Activated T-helper 1 cell treated with anti-CD3 and anti-CD28 coated beads, Interleukin-12 subunit alpha, Interleukin-12 subunit beta, Interleukin-2, Interleukin-4 antibody, amounts not matched to agents 30 ng/mL and 10 ng/mL and 1 ng/mL, durations not matched to agents 14 hours and 24 hours and 36 hours (primary cell): ENCODE data around the gene BBS4. TPM values are rescaled to one million over a fixed set of nuclear protein-coding genes. Genes with fewer than 3 reads are reported as not detected.
A peak's percentile ranks its signal among the peaks of the same experiment; 100 is the strongest.
"Not testable (repeated sequence)": the region's sequence is repeated elsewhere in the genome, so short reads cannot be mapped to it uniquely, and the experiment has no call there.

Source experiments
- DNase-seq: peaks from one replicate; pipeline ENCODE4 v3.0.0; 2021; ENCODE audit warnings: low spot score
- H3K27ac Mint-ChIP-seq: one replicate; pipeline ENCODE4 v1.8.0; 2021; ENCODE audit warnings: mild to moderate bottlenecking, mixed read lengths
- H3K27me3 Mint-ChIP-seq: one replicate; pipeline ENCODE4 v1.8.0; 2022; ENCODE audit warnings: mild to moderate bottlenecking, moderate library complexity, mixed read lengths; ENCODE audit not compliant: insufficient read depth
- H3K36me3 Mint-ChIP-seq: one replicate; pipeline ENCODE4 v1.8.0; 2021; ENCODE audit warnings: low read depth, mixed read lengths
- H3K4me1 Mint-ChIP-seq: one replicate; pipeline ENCODE4 v1.8.0; 2021; ENCODE audit warnings: low read depth, mixed read lengths
- H3K4me3 Mint-ChIP-seq: one replicate; pipeline ENCODE4 v1.8.0; 2021; ENCODE audit warnings: mild to moderate bottlenecking, moderate library complexity, mixed read lengths
- H3K9me3 Mint-ChIP-seq: one replicate; pipeline ENCODE4 v1.8.0; 2021; ENCODE audit warnings: mixed read lengths
- intact Hi-C: fragments of 100-400 bp; cut with micrococcal nuclease; formaldehyde crosslinking; loops from one replicate; pipeline ENCODE4 v1.15.1; 2024
- total RNA-seq: library from RNA; stranded (reverse); gene quantifications from 2 replicates; pipeline ENCODE4 v1.2.3, GENCODE V29; 2022

BBS4 gene
- total RNA-seq, 1 donor from 2014 or later, result 10.3 TPM

- Mint-ChIP-seq H3K27ac (no peak overlapping the region), H3K9me3 (no peaks in the 10 kb centered on the region), H3K4me1 (no peaks in the 10 kb centered on the region), H3K27me3 (no peaks in the 10 kb centered on the region), H3K36me3 (peaks cover 5% of the 10 kb centered on the region), H3K4me3 (no peak overlapping the region)
- DNase-seq, result peak; percentile 44
- intact Hi-C loops, result loop anchor here (1.0 to 10.0 kb wide), 5 partner anchors 63 to 551 kb away; partner anchors contain the start of gene NEO1
These were observed 36.2 kb downstream of the BBS4 start for GRCh38 chr15:72722071-72722696.

DNA sequence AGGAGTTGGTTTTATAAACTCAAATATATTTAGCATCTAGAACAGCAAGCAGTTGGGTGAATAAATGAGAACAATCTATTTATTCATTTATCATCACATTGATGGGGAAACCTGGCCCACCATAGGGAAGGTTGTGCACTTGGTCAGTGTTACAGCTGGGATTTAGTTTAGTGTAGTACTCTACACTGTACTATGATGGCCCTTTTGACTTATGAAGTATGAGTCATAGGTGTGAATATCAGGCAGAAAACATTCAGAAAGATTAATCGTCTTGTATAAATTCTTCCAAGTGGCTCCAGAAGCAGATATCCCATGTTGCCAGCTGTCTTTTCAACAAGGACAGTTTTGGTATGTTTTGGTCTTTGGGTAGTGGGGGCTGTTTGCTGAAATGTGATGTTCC is 38.0 kb downstream of the BBS4 start:
- no peaks in the 10 kb centered on the region for H3K9me3 Mint-ChIP-seq
- H3K27ac Mint-ChIP-seq, result no peak overlapping the region
- no peaks in the 10 kb centered on the region for H3K27me3 Mint-ChIP-seq
- H3K4me3 Mint-ChIP-seq, result no peak overlapping the region
- intact Hi-C loops, result loop anchor here (10.0 kb wide), 1 partner anchor 331 kb away; the partner anchor contains the start of gene NEO1
- no peaks in the 10 kb centered on the region for H3K4me1 Mint-ChIP-seq
- H3K36me3 Mint-ChIP-seq, result peaks cover 2% of the 10 kb centered on the region
- DNase-seq, result no peak

GRCh38 chr15:72725446-72725845 is 39.4 kb downstream of the BBS4 start:
- no peak overlapping the region for H3K4me3 Mint-ChIP-seq
- peaks cover 2% of the 10 kb centered on the region for H3K36me3 Mint-ChIP-seq
- no peak for DNase-seq
- H3K4me1 Mint-ChIP-seq, result no peaks in the 10 kb centered on the region
- no peaks in the 10 kb centered on the region for H3K27me3 Mint-ChIP-seq
- H3K27ac Mint-ChIP-seq, result no peak overlapping the region
- intact Hi-C loops, result loop anchor here (10.0 kb wide), 1 partner anchor 329 kb away; the partner anchor contains the start of gene NEO1
- H3K9me3 Mint-ChIP-seq, result no peaks in the 10 kb centered on the region

DNA sequence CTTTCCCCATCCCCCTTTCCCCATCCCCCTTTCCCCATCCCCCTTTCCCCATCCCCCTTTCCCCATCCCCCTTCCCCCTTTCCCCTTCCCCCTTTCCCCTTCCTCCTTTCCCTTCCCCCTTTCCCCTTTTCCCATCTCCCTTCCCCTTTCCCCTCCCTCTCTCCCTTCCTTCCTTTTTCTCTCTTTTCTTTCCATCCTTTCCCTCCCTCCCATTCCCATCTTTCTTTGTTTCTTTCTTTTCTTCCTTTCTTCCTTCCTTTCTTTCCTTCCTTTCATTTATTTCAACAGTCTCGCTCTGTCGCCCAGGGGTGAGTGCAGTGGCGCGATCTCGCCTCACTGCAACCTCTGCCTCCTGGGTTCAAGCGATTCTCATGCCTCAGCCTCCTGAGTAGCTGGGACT is 39.8 kb downstream of the BBS4 start:
- intact Hi-C loops, result loop anchor here (10.0 kb wide), 1 partner anchor 329 kb away; the partner anchor contains the start of gene NEO1
- H3K9me3 Mint-ChIP-seq, H3K4me1 Mint-ChIP-seq, H3K4me3 Mint-ChIP-seq, H3K27me3 Mint-ChIP-seq, H3K27ac Mint-ChIP-seq, DNase-seq, H3K36me3 Mint-ChIP-seq: not testable (repeated sequence)

DNA sequence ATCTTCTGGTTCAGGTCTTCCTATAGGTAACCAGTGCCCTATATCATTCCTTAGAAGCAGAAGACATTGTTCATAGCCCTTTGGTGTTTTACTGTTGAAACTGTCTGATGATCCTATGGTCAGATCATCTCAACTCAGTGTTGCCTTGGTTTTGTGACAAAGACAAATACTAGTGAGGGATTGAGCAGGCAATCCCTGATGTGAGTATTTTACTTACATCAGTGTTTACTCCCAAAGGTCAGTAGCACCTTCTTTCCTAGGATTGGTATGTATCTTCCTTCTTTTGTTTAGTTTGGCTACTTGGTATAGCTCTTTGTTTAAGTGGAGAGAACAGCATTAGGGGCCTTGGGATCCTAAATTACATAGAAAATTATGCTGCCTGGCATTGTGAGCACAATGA is 41.1 kb downstream of the BBS4 start:
- intact Hi-C loops, result loop anchor here (10.0 kb wide), 1 partner anchor 328 kb away; the partner anchor contains the start of gene NEO1
- H3K27ac Mint-ChIP-seq, result no peak overlapping the region
- no peaks in the 10 kb centered on the region for H3K9me3 Mint-ChIP-seq
- DNase-seq, result no peak
- no peak overlapping the region for H3K4me3 Mint-ChIP-seq
- H3K27me3 Mint-ChIP-seq, result no peaks in the 10 kb centered on the region
- peaks cover 10% of the 10 kb centered on the region for H3K36me3 Mint-ChIP-seq
- no peaks in the 10 kb centered on the region for H3K4me1 Mint-ChIP-seq

GRCh38 chr15:72728249-72728648 is 42.2 kb downstream of the BBS4 start:
- H3K9me3 Mint-ChIP-seq, DNase-seq, H3K4me3 Mint-ChIP-seq, H3K27ac Mint-ChIP-seq, H3K4me1 Mint-ChIP-seq, H3K36me3 Mint-ChIP-seq, H3K27me3 Mint-ChIP-seq: not testable (repeated sequence)
- intact Hi-C loops, result loop anchor here (10.0 kb wide), 1 partner anchor 327 kb away; the partner anchor contains the start of gene NEO1

DNA sequence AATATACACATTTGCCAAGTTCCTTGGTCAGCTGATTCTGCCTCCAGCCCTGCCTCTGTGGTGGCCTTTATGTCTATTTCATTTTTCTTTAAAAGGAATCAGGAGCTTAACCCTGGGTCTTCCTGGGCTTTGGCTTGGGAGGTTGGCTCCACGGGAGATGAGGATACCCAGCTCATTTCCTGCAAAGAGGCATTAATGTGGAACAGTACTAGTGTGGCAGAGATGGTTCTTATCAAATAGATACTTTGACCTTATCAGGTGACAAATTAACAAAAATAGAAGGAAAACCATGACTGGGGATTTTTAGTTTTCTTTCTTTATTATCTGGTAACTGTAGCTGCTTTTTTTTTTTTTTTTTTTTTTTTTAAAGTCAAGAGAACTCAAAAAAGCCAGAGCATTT is 42.8 kb downstream of the BBS4 start:
- peaks cover 4% of the 10 kb centered on the region for H3K4me1 Mint-ChIP-seq
- no peak overlapping the region for H3K4me3 Mint-ChIP-seq
- H3K9me3 Mint-ChIP-seq, result no peaks in the 10 kb centered on the region
- no peak for DNase-seq
- intact Hi-C loops, result loop anchor here (10.0 kb wide), 1 partner anchor 326 kb away; the partner anchor contains the start of gene NEO1
- no peaks in the 10 kb centered on the region for H3K27me3 Mint-ChIP-seq
- peaks cover 12% of the 10 kb centered on the region for H3K36me3 Mint-ChIP-seq
- H3K27ac Mint-ChIP-seq, result no peak overlapping the region

GRCh38 chr15:72732086-72732485 is 46.1 kb downstream of the BBS4 start:
- no peak overlapping the region for H3K27ac Mint-ChIP-seq

GRCh38 chr15:72732516-72732915 is 46.5 kb downstream of the BBS4 start:
- peaks cover 36% of the 10 kb centered on the region for H3K36me3 Mint-ChIP-seq
- no peak for DNase-seq
- H3K4me1 Mint-ChIP-seq, result peaks cover 9% of the 10 kb centered on the region
- intact Hi-C loops, result no loop called here
- no peak overlapping the region for H3K27ac Mint-ChIP-seq
- H3K27me3 Mint-ChIP-seq, result no peaks in the 10 kb centered on the region
- no peak overlapping the region for H3K4me3 Mint-ChIP-seq
- no peaks in the 10 kb centered on the region for H3K9me3 Mint-ChIP-seq

More at GRCh38 chr15:72732086-72732485, 46.1 kb downstream of the BBS4 start:
- intact Hi-C loops, result no loop called here
- peaks cover 31% of the 10 kb centered on the region for H3K36me3 Mint-ChIP-seq
- no peaks in the 10 kb centered on the region for H3K9me3 Mint-ChIP-seq
- H3K4me1 Mint-ChIP-seq, result peaks cover 9% of the 10 kb centered on the region
- no peak for DNase-seq
- H3K27me3 Mint-ChIP-seq, result no peaks in the 10 kb centered on the region
- no peak overlapping the region for H3K4me3 Mint-ChIP-seq

GRCh38 chr15:72733941-72734738 is 48.1 kb downstream of the BBS4 start:
- Mint-ChIP-seq H3K4me1 (peaks cover 18% of the 10 kb centered on the region), H3K4me3 (no peak overlapping the region)
- intact Hi-C loops, result no loop called here

DNA sequence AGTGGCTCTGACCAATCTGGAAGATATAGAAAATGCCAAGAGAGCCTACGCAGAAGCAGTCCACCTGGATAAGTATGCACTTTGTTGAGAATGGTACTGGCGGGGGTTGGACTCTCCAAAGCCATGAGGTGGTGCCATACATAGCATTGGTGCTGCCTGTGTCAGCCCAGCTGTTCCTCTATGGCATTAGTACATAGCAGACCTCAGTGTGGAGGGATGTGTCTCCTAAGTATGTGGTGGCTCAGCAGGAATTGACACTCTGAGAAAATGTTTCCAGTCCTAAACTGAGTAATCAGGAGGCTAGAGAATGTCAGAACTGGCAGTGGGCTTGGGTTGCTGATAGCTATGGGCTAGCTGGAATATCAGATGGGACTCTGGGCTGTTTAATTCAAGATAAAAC is 49.1 kb downstream of the BBS4 start:
- intact Hi-C loops, result no loop called here
- no peak for DNase-seq
- Mint-ChIP-seq H3K4me1 (peaks cover 28% of the 10 kb centered on the region), H3K27ac (no peak overlapping the region), H3K4me3 (no peak overlapping the region), H3K27me3 (no peaks in the 10 kb centered on the region), H3K9me3 (no peaks in the 10 kb centered on the region), H3K36me3 (peaks cover 51% of the 10 kb centered on the region)

More at GRCh38 chr15:72733941-72734738, 48.1 kb downstream of the BBS4 start:
- DNase-seq, result no peak
- no peaks in the 10 kb centered on the region for H3K9me3 Mint-ChIP-seq
- no peak overlapping the region for H3K27ac Mint-ChIP-seq
- H3K36me3 Mint-ChIP-seq, result peaks cover 44% of the 10 kb centered on the region
- no peaks in the 10 kb centered on the region for H3K27me3 Mint-ChIP-seq

GRCh38 chr15:72737061-72737460 is 51.1 kb downstream of the BBS4 start:
- H3K36me3 Mint-ChIP-seq, result peaks cover 60% of the 10 kb centered on the region
- H3K4me1 Mint-ChIP-seq, result peaks cover 47% of the 10 kb centered on the region
- H3K27ac Mint-ChIP-seq, result no peak overlapping the region
- H3K4me3 Mint-ChIP-seq, result no peak overlapping the region
- DNase-seq, result no peak
- no peaks in the 10 kb centered on the region for H3K9me3 Mint-ChIP-seq
- intact Hi-C loops, result no loop called here
- no peaks in the 10 kb centered on the region for H3K27me3 Mint-ChIP-seq

DNA sequence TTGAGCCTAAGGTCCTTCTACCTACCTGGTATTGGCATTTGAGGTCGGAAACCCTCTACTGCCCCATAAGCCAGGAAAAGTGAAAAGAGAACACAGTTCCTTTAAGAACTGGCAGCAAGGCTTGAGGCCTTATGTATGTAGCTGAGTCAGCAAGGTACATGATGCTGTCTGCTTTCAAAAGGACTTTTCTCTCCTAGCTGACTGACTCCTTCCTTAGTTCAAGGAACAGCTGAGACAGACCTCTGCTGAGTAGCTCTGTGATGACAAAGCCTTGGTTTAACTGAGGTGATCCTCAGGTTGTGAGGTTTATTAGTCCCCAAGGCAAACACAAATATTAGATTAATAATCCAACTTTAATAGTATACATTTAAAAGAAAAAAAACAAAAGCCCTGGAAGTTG is 51.7 kb downstream of the BBS4 start:
- Mint-ChIP-seq H3K27ac (no peak overlapping the region), H3K36me3 (peaks cover 64% of the 10 kb centered on the region), H3K4me3 (no peak overlapping the region), H3K27me3 (no peaks in the 10 kb centered on the region), H3K4me1 (peaks cover 48% of the 10 kb centered on the region), H3K9me3 (no peaks in the 10 kb centered on the region)
- DNase-seq, result no peak
- intact Hi-C loops, result no loop called here
